Aorta (tissue), 5 donors: ENCODE results near the gene GABRR2. TPM values are rescaled to one million over a fixed set of nuclear protein-coding genes. Genes with fewer than 3 reads are reported as not detected.

Source experiments
- ATAC-seq: fragments of 200-7000 bp; cut with Tn5 transposase; one replicate; pipeline ENCODE4 v1.9.1; 2022; ENCODE audit warnings: moderate library complexity; ENCODE audit not compliant: low FRiP score
- DNase-seq, 2 donors: peaks; one replicate each; pipeline ENCODE4 v3.0.0-alpha.2; 2020
- H3K27ac ChIP-seq, 2 donors: one replicate each; pipeline ENCODE4 v1.5.1; 2013; ENCODE audit warnings: low read length in 2 of 2, mild to moderate bottlenecking in 2 of 2, moderate library complexity in 2 of 2, control low read depth in 1 of 2, inconsistent platforms in 1 of 2, low read depth in 1 of 2
- H3K27me3 ChIP-seq, 2 donors: one replicate each; pipeline ENCODE4 v1.6.1; 2013; ENCODE audit warnings: control low read depth in 1 of 2, low read length in 1 of 2, mild to moderate bottlenecking in 1 of 2, moderate library complexity in 1 of 2; ENCODE audit not compliant: insufficient read depth in 2 of 2, control insufficient read depth in 1 of 2
- H3K36me3 ChIP-seq, 2 donors: one replicate each; pipeline ENCODE4 v1.6.1; 2013; ENCODE audit warnings: control low read depth in 1 of 2, low read length in 1 of 2, mild to moderate bottlenecking in 1 of 2; ENCODE audit not compliant: insufficient read depth in 2 of 2, control insufficient read depth in 1 of 2
- H3K4me1 ChIP-seq, 2 donors: one replicate each; pipeline ENCODE4 v1.6.1; 2013; ENCODE audit warnings: low read length in 2 of 2, control low read depth in 1 of 2, mild to moderate bottlenecking in 1 of 2, moderate library complexity in 1 of 2; ENCODE audit not compliant: insufficient read depth in 2 of 2, control insufficient read depth in 1 of 2
- H3K4me3 ChIP-seq, 2 donors: one replicate each; pipeline ENCODE4 v1.5.1; 2013; ENCODE audit warnings: low read length in 2 of 2, control low read depth in 1 of 2, mild to moderate bottlenecking in 1 of 2
- H3K9me3 ChIP-seq: one replicate; pipeline ENCODE4 v1.6.1; 2013; ENCODE audit warnings: mild to moderate bottlenecking, low read length; ENCODE audit not compliant: control insufficient read depth
- WGBS, 2 donors: extraction: QIAGEN DNeasy Blood & Tissue Kit; methylation state at CpG; one replicate each; pipeline ENCODE4 v1.1.7; 2013; 5-methylcytosine and 5-hydroxymethylcytosine counted together
- intact Hi-C, 2 donors: fragments of 100-400 bp; cut with DNase I; formaldehyde crosslinking; loops; one replicate each; pipeline versions ENCODE4 v1.14.2 to v1.15.0; 2022
- polyA plus RNA-seq, 2 donors: library from polyadenylated mRNA; stranded (reverse); fragments of 200-250 nt; gene quantifications; one replicate each; pipeline ENCODE4 v1.2.3, GENCODE V29; 2013
- total RNA-seq, 2 donors: library from RNA; stranded (reverse); fragmentation: NEBNext Ultra II Directional; extraction: Animal tissue kit (Norgen Biotek cat#: 25700); gene quantifications; one replicate each; pipeline ENCODE4 v1.2.1, GENCODE V29; 2021
- donor health status: healthy with polysubstance abuse.
- donor health status: Bipolar disorder and iron deficiency.
- donor health status: DM: no; HTN: no; CAD: no.
- donor health status: DM: no; HTN: no; CAD: no.
- donor health status: DM: yes; HTN: yes; CAD: no.

The GABRR2 gene
- total and polyA plus RNA-seq, 4 donors: 0.82 to 3.6 (median 3.3) TPM; not detected in 1

GRCh38 chr6:89208551-89208950 is 106.5 kb downstream of the GABRR2 start:
- DNase-seq (peak in 1 of 2 donors; percentile 59), ATAC-seq (no peak)
- 34 to 44% methylated on average over 4 of the region's 4 CpGs for WGBS, 2 donors
- Histone ChIP-seq H3K36me3 (no peaks in the 10 kb centered on the region), H3K4me1 (peaks cover 0 to 7% of the 10 kb centered on the region in 2 donors), H3K4me3 (no peak overlapping the region), H3K27me3 (no peaks in the 10 kb centered on the region), H3K9me3 (no peaks in the 10 kb centered on the region), H3K27ac (no peak overlapping the region)
- intact Hi-C loops: no loop called here

Other genes with a start within 250 kb of the GABRR2 start
- gene PNRC1, start 234.5 kb downstream of the GABRR2 start, total RNA-seq: 100 to 1,000 TPM; 280 to 342 TPM
- 100 to 1,000 TPM in 1 of 2 donors, 10 to 100 TPM in 1; 74.9 to 111 TPM for gene PNRC1, start 234.5 kb downstream of the GABRR2 start, polyA plus RNA-seq
- 1 to 10 TPM; 1.6 to 1.9 TPM for gene SRSF12, start 197.2 kb downstream of the GABRR2 start, total RNA-seq
- gene SRSF12, start 197.2 kb downstream of the GABRR2 start, polyA plus RNA-seq: under 1 TPM; 0.25 to 0.38 TPM
- 10 to 100 TPM; 22.7 to 23.5 TPM for gene PM20D2, start 169.2 kb downstream of the GABRR2 start, total RNA-seq
- gene PM20D2, start 169.2 kb downstream of the GABRR2 start, polyA plus RNA-seq: 10 to 100 TPM in 1 of 2 donors, 1 to 10 TPM in 1; 7.3 to 15.0 TPM
- gene GABRR1, start 97.9 kb downstream of the GABRR2 start, total RNA-seq: 1 to 10 TPM; 1.6 to 1.8 TPM
- under 1 TPM in 1 of 2 donors, not detected in 1; 0.79 TPM for gene GABRR1, start 97.9 kb downstream of the GABRR2 start, polyA plus RNA-seq
- 10 to 100 TPM; 34.1 to 38.7 TPM for gene UBE2J1, start 37.4 kb upstream of the GABRR2 start, total RNA-seq
- 10 to 100 TPM; 18.6 to 29.7 TPM for gene UBE2J1, start 37.4 kb upstream of the GABRR2 start, polyA plus RNA-seq
- gene RRAGD, start 97.0 kb upstream of the GABRR2 start, total RNA-seq: 10 to 100 TPM; 16.2 to 17.8 TPM
- 1 to 10 TPM; 3.2 to 9.4 TPM for gene RRAGD, start 97.0 kb upstream of the GABRR2 start, polyA plus RNA-seq
- 10 to 100 TPM; 38.3 to 45.9 TPM for gene ANKRD6, start 117.9 kb upstream of the GABRR2 start, total RNA-seq
- 10 to 100 TPM; 21.4 to 26.8 TPM for gene ANKRD6, start 117.9 kb upstream of the GABRR2 start, polyA plus RNA-seq